H9 (cell line): ENCODE measurements around the gene FSIP1. TPM values are rescaled to one million over a fixed set of nuclear protein-coding genes. Genes with fewer than 3 reads are reported as not detected.
A peak's percentile ranks its signal among the peaks of the same experiment; 100 is the strongest.

ENCODE experiments used
- DNase-seq: peaks from one replicate; pipeline ENCODE4 v3.0.0-alpha.2; 2017
- H2AFZ ChIP-seq: one replicate; pipeline ENCODE4 v1.6.1; 2013; ENCODE audit warnings: mild to moderate bottlenecking, low read length, control low read depth, moderate library complexity
- H2AK5ac ChIP-seq: 2 replicates; pipeline ENCODE4 v1.6.1; 2013; ENCODE audit warnings: low read length, control low read depth, mixed read lengths; ENCODE audit not compliant: insufficient read length
- H2BK120ac ChIP-seq: one replicate; pipeline ENCODE4 v1.6.1; 2013; ENCODE audit warnings: low read depth, mild to moderate bottlenecking, low read length, control low read depth, inconsistent platforms; ENCODE audit not compliant: poor library complexity, severe bottlenecking
- H2BK12ac ChIP-seq: 2 replicates; pipeline ENCODE4 v1.6.1; 2013; ENCODE audit warnings: low read length, control low read depth, mixed read lengths, low read depth; ENCODE audit not compliant: insufficient read length
- H2BK15ac ChIP-seq: 2 replicates; pipeline ENCODE4 v1.6.1; 2013; ENCODE audit warnings: low read depth, low read length, control low read depth
- H2BK20ac ChIP-seq: one replicate; pipeline ENCODE4 v1.6.1; 2013; ENCODE audit warnings: low read depth, mild to moderate bottlenecking, low read length, control low read depth, inconsistent platforms; ENCODE audit not compliant: poor library complexity, severe bottlenecking
- H2BK5ac ChIP-seq: 2 replicates; pipeline ENCODE4 v1.6.1; 2013; ENCODE audit warnings: low read length, control low read depth, mixed read lengths; ENCODE audit not compliant: insufficient read length
- H3K14ac ChIP-seq: 2 replicates; pipeline ENCODE4 v1.6.1; 2013; ENCODE audit warnings: low read length, control low read depth; ENCODE audit not compliant: insufficient read depth
- H3K18ac ChIP-seq: 2 replicates; pipeline ENCODE4 v1.6.1; 2013; ENCODE audit warnings: low read depth, mild to moderate bottlenecking, mixed read lengths, low read length, control low read depth; ENCODE audit not compliant: insufficient read length
- H3K23ac ChIP-seq: 2 replicates; pipeline ENCODE4 v1.6.1; 2013; ENCODE audit warnings: low read length, control low read depth, mixed read lengths, low read depth; ENCODE audit not compliant: insufficient read length
- H3K23me2 ChIP-seq: 2 replicates; pipeline ENCODE4 v1.6.1; 2013; ENCODE audit warnings: low read depth, mild to moderate bottlenecking, mixed read lengths, low read length, control low read depth; ENCODE audit not compliant: insufficient read length, poor library complexity, severe bottlenecking
- H3K27ac ChIP-seq: 2 replicates; pipeline ENCODE4 v1.5.1; 2013; ENCODE audit warnings: low read length, control low read depth, mixed read lengths, low read depth; ENCODE audit not compliant: insufficient read length
- H3K27me3 ChIP-seq: 2 replicates; pipeline ENCODE4 v1.6.1; 2013; ENCODE audit warnings: low read length, control low read depth, inconsistent platforms; ENCODE audit not compliant: insufficient read depth
- H3K4ac ChIP-seq: 2 replicates; pipeline ENCODE4 v1.6.1; 2013; ENCODE audit warnings: low read depth, mild to moderate bottlenecking, control low read depth, inconsistent platforms, low read length, moderate library complexity
- H3K4me1 ChIP-seq: 2 replicates; pipeline ENCODE4 v1.6.1; 2013; ENCODE audit warnings: low read length, control low read depth, inconsistent platforms; ENCODE audit not compliant: insufficient read depth
- H3K4me2 ChIP-seq: 2 replicates; pipeline ENCODE4 v1.6.1; 2013; ENCODE audit warnings: low read length, control low read depth, mixed read lengths; ENCODE audit not compliant: insufficient read length, insufficient read depth
- H3K56ac ChIP-seq: 2 replicates; pipeline ENCODE4 v1.6.1; 2013; ENCODE audit warnings: low read depth, mild to moderate bottlenecking, mixed read lengths, low read length, control low read depth; ENCODE audit not compliant: insufficient read length
- H3K79me1 ChIP-seq: 2 replicates; pipeline ENCODE4 v1.6.1; 2013; ENCODE audit warnings: low read depth, mild to moderate bottlenecking, moderate library complexity, low read length, control low read depth, inconsistent platforms; ENCODE audit not compliant: insufficient read depth, poor library complexity, severe bottlenecking
- H3K79me2 ChIP-seq: 2 replicates; pipeline ENCODE4 v1.6.1; 2013; ENCODE audit warnings: low read length, control low read depth, inconsistent platforms; ENCODE audit not compliant: insufficient read depth
- H3K9ac ChIP-seq: 2 replicates; pipeline ENCODE4 v1.6.1; 2013; ENCODE audit warnings: low read length, control low read depth, mixed read lengths; ENCODE audit not compliant: insufficient read length; ENCODE audit errors: extremely low read depth
- H3K9me3 ChIP-seq: one replicate; pipeline ENCODE4 v1.6.1; 2013; ENCODE audit warnings: low read depth, low read length, inconsistent platforms; ENCODE audit not compliant: control insufficient read depth
- H3T11ph ChIP-seq: one replicate; pipeline ENCODE4 v1.6.1; 2013; ENCODE audit warnings: mild to moderate bottlenecking, low read length, control low read depth, inconsistent platforms
- H4K20me1 ChIP-seq: one replicate; pipeline ENCODE4 v1.6.1; 2013; ENCODE audit not compliant: control insufficient read depth, insufficient read length, insufficient read depth
- H4K5ac ChIP-seq: 2 replicates; pipeline ENCODE4 v1.6.1; 2013; ENCODE audit warnings: low read depth, mild to moderate bottlenecking, mixed read lengths, low read length, control low read depth; ENCODE audit not compliant: insufficient read length
- H4K8ac ChIP-seq: replicated peaks from 2 replicates; pipeline ENCODE4 v1.6.1; 2013; ENCODE audit warnings: low read length, control low read depth, mixed read lengths, low read depth; ENCODE audit not compliant: insufficient read length
- H4K91ac ChIP-seq: 2 replicates; pipeline ENCODE4 v1.6.1; 2013; ENCODE audit warnings: low read depth, mild to moderate bottlenecking, moderate library complexity, mixed read lengths, low read length, control low read depth; ENCODE audit not compliant: insufficient read length
- H3K27ac Mint-ChIP-seq, 3 experiments: 2 replicates in 2 of 3; 3 replicates in 1 of 3; pipeline ENCODE4 v1.8.0; 2020 to 2021; ENCODE audit warnings: mixed read lengths in 3 of 3, mild to moderate bottlenecking in 1 of 3, moderate library complexity in 1 of 3
- H3K27me3 Mint-ChIP-seq: 2 replicates; pipeline ENCODE4 v1.8.0; 2021; ENCODE audit warnings: low read depth, mild to moderate bottlenecking, moderate library complexity, mixed read lengths
- H3K36me3 Mint-ChIP-seq, 3 experiments: 2 replicates in 2 of 3; 3 replicates in 1 of 3; pipeline ENCODE4 v1.8.0; 2020 to 2021; ENCODE audit warnings: low read depth in 3 of 3, mixed read lengths in 3 of 3; ENCODE audit not compliant: insufficient read depth in 1 of 3
- H3K4me1 Mint-ChIP-seq, 2 experiments: 2 replicates each; pipeline ENCODE4 v1.8.0; 2020; ENCODE audit warnings: mixed read lengths in 2 of 2
- H3K4me3 Mint-ChIP-seq, 2 experiments: 2 replicates in 1 of 2; 3 replicates in 1 of 2; pipeline ENCODE4 v1.8.0; 2020 to 2021; ENCODE audit warnings: mild to moderate bottlenecking in 2 of 2, mixed read lengths in 2 of 2, moderate library complexity in 1 of 2
- H3K9me3 Mint-ChIP-seq, 2 experiments: 2 replicates in 1 of 2; 3 replicates in 1 of 2; pipeline ENCODE4 v1.8.0; 2020; ENCODE audit warnings: mild to moderate bottlenecking in 2 of 2, mixed read lengths in 2 of 2, moderate library complexity in 1 of 2
- CTCF ChIP-seq: fragments of 200-600 bp; sonication (generic); conservative IDR thresholded peaks from 3 replicates; pipeline ENCODE4 v1.8.0; 2021; ENCODE audit warnings: antibody characterized with exemption, mild to moderate bottlenecking
- whole genome bisulfite sequencing: extraction: QIAGEN DNeasy Blood & Tissue Kit; methylation state at CpG from one replicate; pipeline ENCODE4 v1.1.7; 2013; ENCODE audit warnings: missing lambda C conversion rate, low lambda C conversion rate, mixed read lengths; ENCODE audit not compliant: insufficient read length; ENCODE audit errors: extremely low coverage; 5-methylcytosine and 5-hydroxymethylcytosine counted together
- total RNA-seq: library from RNA; stranded (reverse); gene quantifications from 2 replicates; pipeline ENCODE4 v1.2.1, GENCODE V29; 2021

The FSIP1 gene
- total RNA-seq, 1 experiment from 2014 or later = 0.96 TPM

GRCh38 chr15:39777496-39777895 lies 5.1 kb downstream of the FSIP1 start:
- H2AK5ac ChIP-seq = no peak overlapping the region
- no peak overlapping the region for H3K4ac ChIP-seq
- no peak overlapping the region for H2BK12ac ChIP-seq
- no peak overlapping the region for H3T11ph ChIP-seq
- no peak for TF ChIP-seq CTCF
- no peak overlapping the region for H2BK5ac ChIP-seq
- no peaks in the 10 kb centered on the region for H3K9me3 ChIP-seq
- no peak overlapping the region for H2AFZ ChIP-seq
- no CpG with 5 or more reads among the region's 4 CpGs for WGBS
- no peak overlapping the region for H2BK20ac ChIP-seq
- H3K14ac ChIP-seq = no peak overlapping the region
- H3K36me3 Mint-ChIP-seq = peaks cover 0 to 2% (median 0%) of the 10 kb centered on the region in 3 experiments; a peak in 2 of 7 replicates
- no peak overlapping the region for H3K9ac ChIP-seq
- H2BK15ac ChIP-seq = no peak overlapping the region
- peak overlapping the region in 1 of 3 experiments; percentile 76; a peak in 1 of 7 replicates for H3K27ac Mint-ChIP-seq
- H3K27me3 ChIP-seq = no peaks in the 10 kb centered on the region
- no peak overlapping the region for H4K5ac ChIP-seq
- no peak overlapping the region for H4K91ac ChIP-seq
- H3K4me1 Mint-ChIP-seq = peaks cover 16 to 27% of the 10 kb centered on the region in 2 experiments
- no peak overlapping the region for H2BK120ac ChIP-seq
- no peak overlapping the region for H3K4me2 ChIP-seq
- H3K79me1 ChIP-seq = no peaks in the 10 kb centered on the region
- no peak overlapping the region for H4K8ac ChIP-seq
- H3K9me3 Mint-ChIP-seq = no peaks in the 10 kb centered on the region; a peak in 2 of 5 replicates
- no peaks in the 10 kb centered on the region for H4K20me1 ChIP-seq
- H3K27me3 Mint-ChIP-seq = no peaks in the 10 kb centered on the region
- no peak overlapping the region for H3K56ac ChIP-seq
- DNase-seq = no peak
- H3K4me3 Mint-ChIP-seq = no peak overlapping the region
- H3K4me1 ChIP-seq = no peaks in the 10 kb centered on the region; the same call in 1 of the 2 replicates
- no peaks in the 10 kb centered on the region for H3K79me2 ChIP-seq
- no peak overlapping the region for H3K23ac ChIP-seq
- H3K27ac ChIP-seq = no peak overlapping the region
- H3K18ac ChIP-seq = no peak overlapping the region
- H3K23me2 ChIP-seq = peaks cover 2% of the 10 kb centered on the region
